NCI-H128 (cell line): Measurements from ENCODE around the gene HRH1.

Experiments
- DNase-seq: peaks from one replicate; lab custom pipeline; 2025; ENCODE audit not compliant: unreplicated experiment; lab: John Stamatoyannopoulos, UW

The HRH1 gene

DNA sequence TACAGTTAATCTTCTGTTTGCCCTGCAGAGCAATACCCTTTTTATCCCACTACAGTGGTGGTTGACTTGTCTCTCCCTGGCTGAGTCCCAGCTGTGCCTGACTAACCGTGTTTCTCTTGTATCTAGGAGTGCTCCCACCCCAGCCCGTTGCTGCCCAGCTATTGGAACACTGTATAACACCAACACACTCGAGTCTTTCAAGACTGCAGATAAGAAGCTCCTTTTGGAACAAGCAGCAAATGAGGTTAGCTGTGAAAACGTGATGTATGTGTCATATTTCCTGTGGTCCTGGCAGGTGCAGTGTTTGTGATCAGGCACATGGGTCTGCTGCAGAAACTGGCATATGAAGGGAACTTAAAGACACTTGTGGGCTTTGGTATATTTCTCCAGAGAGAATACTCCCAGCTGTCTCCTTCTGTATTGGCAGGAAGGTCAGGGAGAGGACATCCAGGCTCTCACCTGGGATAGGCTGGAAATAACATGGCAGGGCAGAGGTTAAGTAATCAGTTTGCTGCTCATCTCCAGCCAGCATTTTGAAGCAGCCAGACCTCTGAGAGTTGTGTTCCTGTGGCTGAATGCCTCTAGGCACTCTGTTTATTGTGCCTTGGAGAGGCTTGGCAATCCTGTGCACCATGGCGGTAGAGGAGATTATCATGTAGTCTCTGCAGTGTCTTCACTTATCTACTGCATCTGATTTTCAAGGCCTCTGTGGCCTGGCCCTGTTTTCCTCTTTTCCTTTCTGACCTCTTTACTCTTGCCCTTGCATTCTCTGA, 152.7 kb downstream of the HRH1 start:
- DNase-seq = no peak

DNA sequence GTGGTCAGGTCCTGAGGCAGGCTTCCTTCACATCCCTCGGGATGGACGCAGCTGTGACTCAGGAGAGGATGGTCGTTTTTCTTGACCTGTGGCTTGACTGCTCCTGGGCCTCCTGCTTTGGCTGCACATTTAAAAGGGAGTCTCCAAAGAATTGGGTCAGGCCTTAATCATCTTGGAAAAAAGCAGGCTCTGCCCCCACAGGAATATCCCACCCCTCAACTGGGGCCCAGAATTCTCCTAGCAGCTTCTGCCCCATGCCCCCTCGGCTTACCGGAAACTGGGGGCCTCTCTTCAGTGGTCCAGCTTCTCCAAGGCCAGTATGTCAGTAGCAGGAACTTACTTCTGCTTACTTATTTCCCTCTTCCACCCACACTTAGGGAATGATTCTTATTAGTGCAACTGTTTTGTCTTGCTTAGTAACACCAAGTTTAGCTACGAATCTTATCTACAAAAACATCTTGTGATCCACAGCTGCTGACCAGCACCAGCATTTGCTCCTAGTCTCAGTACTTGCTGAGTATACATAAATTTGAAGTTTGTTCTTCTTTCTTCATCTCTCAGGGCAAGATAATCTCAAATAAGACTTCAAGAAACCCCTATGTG, 153.6 kb downstream of the HRH1 start:
- DNase-seq = no peak

DNA sequence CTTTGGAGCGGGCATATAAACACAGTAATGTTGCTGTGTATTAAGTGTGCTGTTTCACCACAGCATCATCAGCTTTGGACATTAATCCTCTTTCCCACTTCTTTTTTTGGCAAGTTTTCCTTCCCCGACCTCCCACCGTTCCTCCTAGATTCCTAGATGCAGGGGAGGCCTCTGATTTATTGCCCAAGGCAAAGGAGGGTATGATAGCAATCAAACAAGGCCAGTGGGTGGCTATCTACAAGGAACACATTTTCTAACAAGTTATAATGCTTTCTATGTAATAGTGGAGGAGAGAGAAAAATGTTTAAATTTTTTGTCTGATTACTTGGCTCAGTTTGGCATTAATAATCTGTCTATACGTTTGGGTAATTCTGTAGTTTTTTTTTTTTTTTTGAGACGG, 156.0 kb downstream of the HRH1 start:
- no peak for DNase-seq

DNA sequence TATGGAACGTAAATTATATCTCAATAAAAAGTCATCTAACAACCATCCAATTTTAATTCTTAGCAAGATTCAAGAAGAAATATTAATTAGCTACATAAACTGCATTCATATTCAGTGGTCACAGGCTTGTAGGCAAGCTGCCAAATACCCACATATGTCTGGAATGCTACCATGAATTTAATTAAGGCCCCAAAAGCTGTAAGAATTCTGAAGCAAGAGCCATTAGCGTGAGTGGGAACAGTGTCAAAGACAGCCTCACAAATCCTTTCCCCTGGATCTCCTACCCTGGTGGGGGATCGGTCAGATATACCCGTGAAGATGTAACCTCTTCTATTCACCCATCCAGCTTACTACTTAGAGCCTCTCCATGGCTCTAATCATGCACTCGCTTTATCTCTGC, 157.9 kb downstream of the HRH1 start:
- DNase-seq = no peak
